HG03354 (cell line): ENCODE data around the gene MCRIP2.

Experiments
- ATAC-seq: cut with Tn5 transposase; IDR thresholded peaks from one replicate; pipeline ENCODE4 v1.9.1; 2021; ENCODE audit warnings: mild to moderate bottlenecking; ENCODE audit not compliant: unreplicated experiment, poor library complexity, severe bottlenecking

Gene MCRIP2

DNA sequence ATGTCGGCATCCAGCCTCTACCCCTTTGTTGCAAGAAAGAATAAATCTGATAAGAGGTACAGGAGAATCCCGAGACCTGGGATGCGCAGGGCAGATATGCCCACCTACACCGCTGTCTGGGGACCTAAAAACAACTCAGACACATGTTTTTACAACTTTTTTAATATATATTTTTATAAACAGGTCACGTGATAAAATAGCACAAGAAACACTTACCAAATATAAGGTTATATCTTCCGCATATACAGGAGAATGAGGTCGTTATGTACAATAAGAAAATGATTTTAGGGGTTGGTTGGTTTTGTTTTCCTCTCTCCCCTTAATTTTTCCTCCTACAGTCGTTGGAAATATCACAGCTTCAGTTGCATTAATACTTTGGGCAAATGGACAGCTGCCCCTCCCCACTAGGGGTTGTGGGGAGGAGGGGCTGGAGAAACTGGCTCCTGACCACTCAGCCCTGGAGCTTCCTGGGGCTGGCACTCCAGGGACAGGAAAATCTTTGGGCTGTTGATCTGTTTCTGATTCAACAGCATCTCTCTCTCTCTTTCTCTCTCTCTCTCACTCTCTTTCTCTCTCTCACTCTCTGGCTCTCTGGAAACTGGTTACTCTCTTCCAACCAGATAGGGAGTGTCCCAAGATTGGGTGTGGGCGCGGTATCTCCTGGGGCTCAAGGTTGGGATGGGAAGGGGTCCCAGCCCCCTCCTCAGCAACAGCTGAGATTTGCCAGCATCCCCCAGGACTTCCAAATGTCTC lies 50.9 kb downstream of the MCRIP2 start:
- no peak for ATAC-seq

GRCh38 chr16:693364-693763 lies 51.7 kb downstream of the MCRIP2 start:
- ATAC-seq: no peak

DNA sequence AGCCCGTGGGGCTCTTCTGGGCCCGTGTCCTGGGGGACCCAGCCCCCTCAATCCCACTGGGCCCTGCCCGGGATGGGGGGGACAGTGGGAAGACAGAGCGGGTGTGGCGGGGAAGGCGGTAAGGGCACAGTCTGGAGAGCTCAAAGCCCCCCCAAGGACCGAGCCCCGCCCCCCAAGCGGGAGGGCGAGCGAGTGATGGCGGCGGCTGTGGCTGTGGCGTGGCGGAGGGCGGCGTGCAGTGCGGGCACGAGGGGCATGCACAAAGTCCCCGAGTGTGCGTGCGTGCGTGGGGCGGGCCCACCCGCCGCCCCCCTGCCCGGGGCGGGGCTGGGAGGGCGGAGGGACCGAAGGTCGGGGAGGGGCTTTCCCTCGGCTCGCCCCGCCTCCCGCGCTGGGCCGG lies 52.1 kb downstream of the MCRIP2 start:
- no peak for ATAC-seq

GRCh38 chr16:694187-694862 lies 52.7 kb downstream of the MCRIP2 start:
- ATAC-seq: no peak

DNA sequence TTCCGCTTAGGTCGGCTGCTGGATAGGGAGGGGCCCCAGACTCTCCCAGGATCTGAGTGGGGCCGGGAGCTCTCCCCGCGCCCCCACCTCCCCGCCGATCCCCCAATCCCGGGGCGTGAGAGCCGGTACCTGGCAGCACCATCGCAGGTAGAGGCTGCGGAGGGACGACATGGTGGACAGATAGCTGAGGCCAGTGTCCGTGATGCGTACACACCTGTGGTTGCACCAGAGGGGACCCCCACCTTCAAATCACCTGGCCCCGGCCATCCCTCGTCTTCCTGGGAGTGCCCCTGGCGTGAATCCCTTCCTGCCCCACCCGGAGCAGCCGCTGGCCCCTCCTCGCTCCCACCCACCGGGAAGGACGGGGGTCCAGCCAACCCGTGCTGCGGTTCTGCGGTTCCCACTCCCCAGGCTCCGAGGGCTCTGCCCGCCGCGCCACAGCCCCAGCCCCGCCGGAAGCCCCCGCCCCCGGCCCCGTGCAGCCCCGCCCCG lies 53.3 kb downstream of the MCRIP2 start:
- ATAC-seq: no peak

GRCh38 chr16:695355-696089 lies 53.9 kb downstream of the MCRIP2 start:
- peak; percentile 43 for ATAC-seq
